Measurements from ENCODE around the gene PPFIA2.

DNA sequence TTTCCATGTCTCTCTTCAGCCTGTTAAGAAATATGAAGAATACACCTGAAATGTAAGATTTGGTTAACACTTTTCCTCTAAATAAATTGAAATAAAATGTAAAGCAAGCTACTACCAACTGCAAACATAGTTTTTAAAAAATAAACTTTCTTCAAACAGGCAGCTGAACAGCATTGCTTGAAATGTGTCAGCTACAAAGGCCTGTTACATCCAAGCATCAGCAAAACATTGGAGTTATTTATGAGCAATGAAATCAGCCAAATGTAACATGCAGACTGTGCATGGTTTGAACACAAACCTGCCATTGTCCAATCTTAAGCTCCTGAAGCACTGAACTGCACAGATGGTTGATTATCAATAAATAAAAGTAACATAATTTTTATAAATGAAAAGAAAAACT is 390.0 kb downstream of the PPFIA2 start:
- TF ChIP-seq TAF1 (IDR thresholded peaks at IDR 0.05; ENCODE audit: borderline replicate concordance, low read depth, low read length): no peak
- TF ChIP-seq POLR2AphosphoS5 (IDR thresholded peaks at IDR 0.05; ENCODE audit: low read depth, low read length): no peak

Measured in GM12892 (cell line).